GM10266 (cell line): ENCODE measurements around the gene TSC2.
"Not testable (repeated sequence)": the region's sequence is repeated elsewhere in the genome, so short reads cannot be mapped to it uniquely, and the experiment has no call there.

Source experiments
- DNase-seq: peaks from one replicate; pipeline ENCODE4 v3.0.0; 2012; ENCODE audit errors: extremely low spot score
- CTCF ChIP-seq: IDR thresholded peaks from 2 replicates; pipeline ENCODE4 v1.5.1; 2012; ENCODE audit warnings: mild to moderate bottlenecking, low read depth; ENCODE audit not compliant: control insufficient read depth, insufficient read depth; ENCODE audit errors: missing control alignments

TSC2 gene

GRCh38 chr16:2007081-2007836 lies 40.5 kb upstream of the TSC2 start:
- DNase-seq, result no peak
- no peak for TF ChIP-seq CTCF

- TF ChIP-seq CTCF, result no peak
- no peak for DNase-seq
Measured at GRCh38 chr16:2008009-2008526, 39.7 kb upstream of the TSC2 start.

GRCh38 chr16:2008631-2009163 lies 39.1 kb upstream of the TSC2 start:
- no peak for DNase-seq
- TF ChIP-seq CTCF, result no peak

GRCh38 chr16:2009164-2009711 lies 38.5 kb upstream of the TSC2 start:
- DNase-seq, result no peak

GRCh38 chr16:2009791-2010510 lies 37.8 kb upstream of the TSC2 start, which contains the start of gene ZNF598:
Gene ZNF598 (minus strand): TSS chr16:2009821.
- peak; percentile 98 for DNase-seq
- no peak for TF ChIP-seq CTCF

More at GRCh38 chr16:2009164-2009711, 38.5 kb upstream of the TSC2 start:
- no peak for TF ChIP-seq CTCF

- not testable (repeated sequence) for DNase-seq
Measured at GRCh38 chr16:2011726-2012125, 36.1 kb upstream of the TSC2 start.

GRCh38 chr16:2013527-2013926 lies 34.3 kb upstream of the TSC2 start:
- TF ChIP-seq CTCF, result no peak
- DNase-seq, result no peak
